ENCODE data around the gene MPO.

MPO gene

GRCh38 chr17:58306131-58306951, 25.6 kb upstream of the MPO start:
- DNase-seq = no peak

- no peak for DNase-seq
Observed at GRCh38 chr17:58305626-58306025, 24.9 kb upstream of the MPO start.

DNA sequence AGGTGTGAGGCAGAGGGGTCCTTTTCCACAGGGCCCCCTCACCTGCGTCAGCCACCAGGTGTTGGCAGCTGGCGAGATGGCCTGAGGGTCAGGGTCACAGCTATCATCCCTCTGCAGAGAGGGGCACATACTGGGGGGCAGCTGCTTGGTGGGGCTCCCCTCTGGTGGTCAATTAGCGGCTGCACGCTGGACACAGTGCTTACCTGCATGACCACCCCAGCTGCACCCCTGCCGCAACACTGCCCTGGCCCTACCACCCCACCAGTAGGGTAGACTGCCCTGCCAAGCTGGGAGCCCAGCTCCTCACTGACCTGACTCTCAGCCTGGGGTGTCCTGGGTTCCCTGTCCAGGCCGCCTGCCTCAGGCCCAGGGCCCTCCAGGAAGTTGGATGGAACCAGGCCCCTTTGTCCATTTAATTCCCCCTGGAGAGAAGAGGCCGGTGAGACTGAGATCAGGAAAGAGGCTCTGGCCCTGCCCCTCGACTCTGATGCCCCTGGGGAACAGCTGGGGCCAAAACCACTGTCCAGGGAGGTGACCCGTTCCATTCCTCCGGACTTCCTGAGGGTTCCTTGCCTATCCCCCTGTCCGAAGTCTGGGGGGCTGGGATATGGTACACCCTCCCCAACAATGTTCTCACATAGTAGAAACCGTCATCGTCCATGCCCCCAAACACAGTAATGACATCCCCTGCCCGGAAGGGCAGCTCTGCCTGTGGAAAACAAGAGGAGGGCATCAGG, 24.2 kb upstream of the MPO start:
- DNase-seq = no peak

- no peak for DNase-seq
Observed at GRCh38 chr17:58303971-58304749, 23.4 kb upstream of the MPO start.

GRCh38 chr17:58302919-58303585, 22.3 kb upstream of the MPO start:
- no peak for DNase-seq

- DNase-seq = no peak
Observed at GRCh38 chr17:58302171-58302918, 21.6 kb upstream of the MPO start.

DNA sequence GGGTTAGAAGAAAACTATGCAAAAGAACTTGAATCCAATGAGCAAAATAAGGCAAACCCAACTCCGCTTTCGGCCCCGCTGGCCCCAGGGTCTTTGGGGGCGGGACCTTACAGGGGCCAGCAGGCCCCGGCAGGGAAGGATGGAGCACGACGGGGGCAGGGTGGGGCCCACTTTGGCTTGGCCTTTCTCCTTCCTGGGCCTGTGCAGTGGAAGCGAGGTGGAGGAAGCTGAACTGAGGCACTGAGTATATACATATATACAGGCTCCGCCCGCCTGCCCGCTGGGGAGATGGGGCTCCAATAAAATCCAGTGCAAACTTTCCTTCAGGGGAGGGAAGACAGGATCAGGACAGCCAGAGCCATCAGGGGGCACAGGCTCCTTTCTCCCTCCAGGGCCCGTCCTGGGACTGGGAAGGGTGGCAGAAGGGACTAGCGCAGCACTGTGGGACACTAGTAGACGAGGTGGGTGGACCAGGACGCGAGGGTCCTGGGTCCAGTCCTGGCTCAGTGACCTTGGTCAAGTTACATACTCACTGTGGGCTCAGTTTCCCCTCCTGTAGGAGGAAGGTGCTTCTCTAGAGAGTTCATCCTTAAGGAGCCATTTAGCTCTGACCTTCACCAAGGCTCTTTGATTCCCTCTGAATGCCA, 20.9 kb upstream of the MPO start:
- DNase-seq = no peak

DNA sequence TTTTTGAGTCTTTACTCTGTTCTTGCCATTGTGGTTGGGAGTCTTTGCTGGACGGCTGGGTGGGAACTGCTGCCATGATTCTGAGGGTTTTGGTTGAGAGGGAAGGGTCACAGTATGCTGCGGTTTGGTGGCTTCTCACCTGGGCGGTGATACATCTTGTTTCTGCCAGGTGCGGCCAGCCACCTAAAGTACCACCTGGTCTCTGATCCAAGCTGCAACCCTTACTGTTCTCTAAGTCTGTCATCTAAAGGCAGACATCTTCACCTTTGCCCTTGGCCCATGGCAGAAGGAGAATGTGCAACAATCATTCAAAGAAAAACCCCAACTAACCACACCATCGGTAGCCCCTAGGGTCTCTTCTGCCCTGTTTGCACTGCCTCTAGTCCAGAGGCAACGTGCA, 19.6 kb upstream of the MPO start:
- no peak for DNase-seq

- no peak for DNase-seq
Observed at GRCh38 chr17:58294034-58294433, 13.3 kb upstream of the MPO start.

- no peak for DNase-seq
Observed at GRCh38 chr17:58291246-58291645, 10.5 kb upstream of the MPO start.

DNA sequence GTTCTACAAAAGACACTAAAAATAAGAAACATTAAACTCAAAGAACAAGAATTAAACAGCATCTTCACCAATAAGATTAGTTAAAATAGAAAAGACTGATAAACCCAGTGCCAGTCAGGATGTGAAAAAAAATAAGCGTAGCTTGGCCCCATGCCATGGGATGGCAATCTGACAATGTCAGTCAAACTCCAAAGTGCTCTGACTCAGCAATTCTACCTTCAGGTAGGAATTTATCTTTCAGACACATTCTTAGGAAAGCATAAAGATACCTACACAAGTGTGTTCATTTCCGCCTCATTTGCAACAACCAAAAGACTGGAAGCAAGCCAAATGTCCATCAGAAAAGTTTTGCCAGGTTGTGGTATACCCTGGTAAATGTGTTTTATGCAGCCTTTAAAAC, 9.1 kb upstream of the MPO start:
- no peak for DNase-seq

DNA sequence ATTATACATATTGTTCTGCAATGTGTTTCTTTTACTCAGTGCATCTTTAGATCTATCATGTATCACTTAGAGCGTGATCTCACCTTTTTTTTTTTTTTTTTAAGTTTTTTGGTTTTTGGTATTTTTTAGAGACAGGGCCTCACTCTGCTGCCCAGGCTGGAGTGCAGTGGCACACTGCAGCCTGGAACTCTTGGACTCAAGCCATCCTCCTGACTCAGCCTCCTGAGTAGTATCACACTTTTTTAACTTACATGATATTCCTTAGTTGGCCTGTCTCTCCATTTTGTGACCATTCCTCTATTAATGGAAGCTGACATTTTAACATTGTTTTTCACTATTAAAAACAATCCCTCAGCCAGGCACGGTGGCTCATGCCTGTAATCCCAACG, 4.7 kb upstream of the MPO start:
- no peak for DNase-seq

GRCh38 chr17:58284613-58285421, 4.1 kb upstream of the MPO start:
- DNase-seq = no peak

GRCh38 chr17:58283674-58284612, 3.2 kb upstream of the MPO start:
- DNase-seq = no peak

- no peak for DNase-seq
Observed at GRCh38 chr17:58282442-58282841, 1.7 kb upstream of the MPO start.

- no peak for DNase-seq
Observed at GRCh38 chr17:58281511-58282011, 826 bp upstream of the MPO start.

- DNase-seq = no peak
Observed at GRCh38 chr17:58279736-58280479, 827 bp downstream of the MPO start.

GRCh38 chr17:58279016-58279711, 1.6 kb downstream of the MPO start:
- no peak for DNase-seq
